GM18517 (cell line): ENCODE results near the gene F10.

Source experiments
- ATAC-seq: cut with Tn5 transposase; IDR thresholded peaks from one replicate; pipeline ENCODE4 v1.9.1; 2021; ENCODE audit warnings: mild to moderate bottlenecking, moderate library complexity; ENCODE audit not compliant: unreplicated experiment

The F10 gene

GRCh38 chr13:113187883-113188665 is 65.5 kb downstream of the F10 start:
- no peak for ATAC-seq

DNA sequence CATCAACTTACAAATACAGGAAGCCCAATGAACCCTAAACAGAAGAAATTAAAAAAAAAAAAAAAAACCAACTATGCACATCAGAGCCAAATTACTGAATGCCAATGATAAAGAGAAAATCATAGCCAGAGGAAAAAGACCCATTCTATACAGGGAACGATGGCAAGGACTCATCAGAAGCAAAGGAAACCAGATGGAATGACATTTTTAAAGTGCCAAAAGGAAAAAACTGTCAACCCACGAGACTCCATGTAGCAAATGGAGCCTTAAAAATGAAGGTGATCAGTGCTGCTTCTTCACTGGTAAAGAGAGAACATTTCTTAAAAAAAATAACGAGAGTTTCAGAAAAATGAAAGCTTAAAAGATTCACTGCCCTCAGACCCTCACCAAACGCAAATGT is 67.6 kb downstream of the F10 start:
- no peak for ATAC-seq

DNA sequence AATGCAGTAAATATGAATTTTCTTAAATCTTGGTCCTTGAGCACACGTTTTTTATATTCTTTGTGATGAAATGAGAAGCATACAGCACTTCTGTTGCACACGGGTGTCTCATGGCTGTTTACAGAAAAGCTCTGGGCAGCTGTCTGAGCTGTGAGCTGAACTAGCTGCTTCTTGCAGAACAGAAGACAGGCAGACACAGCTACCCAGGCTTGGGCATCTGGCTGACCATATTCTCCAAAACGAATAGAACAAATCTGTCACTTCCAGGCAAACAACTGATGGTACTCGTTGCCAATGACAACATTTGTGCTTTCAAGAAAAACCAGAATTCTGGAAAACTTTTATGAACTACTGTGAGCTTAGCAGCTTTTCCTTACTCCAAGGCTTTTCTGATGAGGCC is 69.7 kb downstream of the F10 start:
- ATAC-seq: no peak

GRCh38 chr13:113192902-113193301 is 70.3 kb downstream of the F10 start:
- no peak for ATAC-seq

DNA sequence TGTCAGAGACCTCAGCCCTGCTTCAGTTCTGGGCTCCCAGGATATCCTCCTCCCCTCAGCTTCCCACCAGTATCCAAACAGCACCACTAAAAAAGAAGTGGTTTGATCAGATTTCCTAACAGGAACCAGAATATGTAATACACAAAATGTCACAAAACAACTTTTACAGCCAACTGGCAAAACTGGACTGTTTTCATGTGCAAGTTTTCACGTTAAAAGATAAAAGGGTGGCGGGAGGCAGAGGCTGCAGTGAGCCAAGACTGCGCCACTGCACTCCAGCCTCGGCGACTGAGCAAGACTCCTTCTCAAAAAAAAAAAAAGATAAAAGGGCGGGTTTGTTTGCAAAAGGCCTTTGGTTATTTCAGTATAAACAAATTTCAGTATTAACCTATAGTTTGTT is 72.8 kb downstream of the F10 start:
- no peak for ATAC-seq

DNA sequence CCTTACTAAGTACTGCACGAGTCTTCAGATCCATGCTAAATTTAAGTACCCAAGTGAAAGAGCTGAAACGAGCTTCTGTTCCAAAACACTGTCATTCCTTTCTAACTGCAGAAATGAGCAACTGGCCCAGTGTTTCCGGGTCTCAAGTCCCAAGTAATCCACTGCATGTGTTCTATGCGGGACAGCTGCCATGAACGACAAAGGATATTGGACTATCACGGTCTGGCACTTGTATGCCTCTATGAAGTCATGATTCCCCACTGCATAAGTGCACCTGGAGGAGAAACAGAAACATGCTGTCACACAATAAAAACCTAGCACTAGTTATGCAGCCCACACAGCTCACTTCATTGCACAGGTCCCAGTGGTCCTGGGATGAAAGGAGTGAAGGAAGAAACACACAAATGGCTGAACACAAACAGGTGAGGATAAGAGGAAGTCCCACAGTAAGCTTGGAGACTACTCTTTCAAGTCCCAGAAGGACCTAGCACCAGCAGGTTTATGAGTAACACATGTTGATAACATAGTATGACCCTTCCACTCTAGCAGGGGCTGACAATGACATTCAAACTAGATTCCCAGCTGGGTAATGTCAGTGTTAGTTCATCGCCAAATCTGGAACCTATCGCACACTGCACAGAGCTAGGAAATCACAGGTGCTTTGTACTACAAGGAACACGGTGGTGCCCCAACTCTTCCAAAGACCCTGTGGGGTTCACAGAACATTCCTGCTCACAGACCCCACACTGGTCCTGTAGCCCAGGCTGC is 74.6 kb downstream of the F10 start:
- no peak for ATAC-seq
